ENCODE results near the gene MTMR3. TPM values are rescaled to one million over a fixed set of nuclear protein-coding genes. Genes with fewer than 3 reads are reported as not detected.

The MTMR3 gene
- total RNA-seq, 1 donor from 2014 or later, result 41.0 TPM

GRCh38 chr22:29944339-29944738, 61.4 kb downstream of the MTMR3 start:
- no peaks in the 10 kb centered on the region for H3K27me3 ChIP-seq (ENCODE audit: insufficient read depth, low read length)
- Mint-ChIP-seq H3K27ac (ENCODE audit: unreplicated experiment) (peak overlapping the region; percentile 55), H3K4me3 (ENCODE audit: unreplicated experiment) (peak overlapping the region; percentile 58), H3K9me3 (ENCODE audit: unreplicated experiment) (peaks cover 2% of the 10 kb centered on the region), H3K36me3 (ENCODE audit: low read depth, unreplicated experiment) (peaks cover 8% of the 10 kb centered on the region), H3K4me1 (ENCODE audit: low read depth, unreplicated experiment) (peaks cover 44% of the 10 kb centered on the region), H3K27me3 (ENCODE audit: low read depth, unreplicated experiment) (no peaks in the 10 kb centered on the region)
- H2AFZ ChIP-seq (ENCODE audit: low read depth, low read length), result no peak overlapping the region
- no peaks in the 10 kb centered on the region for H3K9me3 ChIP-seq (ENCODE audit: insufficient read depth, low read depth, low read length)
- H3K4me2 ChIP-seq (ENCODE audit: low read length), result no peak overlapping the region
- no peaks in the 10 kb centered on the region for H3K4me1 ChIP-seq (ENCODE audit: insufficient read depth, low read length)
- DNase-seq (ENCODE audit: low read depth) (no peak), FAIRE-seq (peak; percentile 83)
- H3K79me2 ChIP-seq (ENCODE audit: insufficient read depth, low read length), result peaks cover 71% of the 10 kb centered on the region
- H3K27ac ChIP-seq (ENCODE audit: low read depth, low read length), result no peak overlapping the region
- no peak overlapping the region for H3K4me3 ChIP-seq (ENCODE audit: insufficient read depth, low read depth, low read length)
- peaks cover 61% of the 10 kb centered on the region for H4K20me1 ChIP-seq (ENCODE audit: insufficient read depth, low read length)
- TF ChIP-seq EZH2 (IDR thresholded peaks at IDR 0.05; ENCODE audit: insufficient read depth, low read length), result no peak
- TF ChIP-seq, protein P1, sequence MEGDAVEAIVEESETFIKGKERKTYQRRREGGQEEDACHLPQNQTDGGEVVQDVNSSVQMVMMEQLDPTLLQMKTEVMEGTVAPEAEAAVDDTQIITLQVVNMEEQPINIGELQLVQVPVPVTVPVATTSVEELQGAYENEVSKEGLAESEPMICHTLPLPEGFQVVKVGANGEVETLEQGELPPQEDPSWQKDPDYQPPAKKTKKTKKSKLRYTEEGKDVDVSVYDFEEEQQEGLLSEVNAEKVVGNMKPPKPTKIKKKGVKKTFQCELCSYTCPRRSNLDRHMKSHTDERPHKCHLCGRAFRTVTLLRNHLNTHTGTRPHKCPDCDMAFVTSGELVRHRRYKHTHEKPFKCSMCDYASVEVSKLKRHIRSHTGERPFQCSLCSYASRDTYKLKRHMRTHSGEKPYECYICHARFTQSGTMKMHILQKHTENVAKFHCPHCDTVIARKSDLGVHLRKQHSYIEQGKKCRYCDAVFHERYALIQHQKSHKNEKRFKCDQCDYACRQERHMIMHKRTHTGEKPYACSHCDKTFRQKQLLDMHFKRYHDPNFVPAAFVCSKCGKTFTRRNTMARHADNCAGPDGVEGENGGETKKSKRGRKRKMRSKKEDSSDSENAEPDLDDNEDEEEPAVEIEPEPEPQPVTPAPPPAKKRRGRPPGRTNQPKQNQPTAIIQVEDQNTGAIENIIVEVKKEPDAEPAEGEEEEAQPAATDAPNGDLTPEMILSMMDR (IDR thresholded peaks at IDR 0.05; ENCODE audit: insufficient read depth, low read depth, low read length), result no peak
- no peaks in the 10 kb centered on the region for H3K36me3 ChIP-seq (ENCODE audit: insufficient read depth, low read length)
- H3K9ac ChIP-seq (ENCODE audit: low read length), result no peak overlapping the region

GRCh38 chr22:29945435-29945834, 62.5 kb downstream of the MTMR3 start:
- H3K27me3 Mint-ChIP-seq (ENCODE audit: low read depth, unreplicated experiment), result no peaks in the 10 kb centered on the region
- Histone ChIP-seq H3K79me2 (ENCODE audit: insufficient read depth, low read length) (peaks cover 71% of the 10 kb centered on the region), H3K4me2 (ENCODE audit: low read length) (no peak overlapping the region), H3K4me1 (ENCODE audit: insufficient read depth, low read length) (no peaks in the 10 kb centered on the region), H3K4me3 (ENCODE audit: insufficient read depth, low read depth, low read length) (no peak overlapping the region), H3K36me3 (ENCODE audit: insufficient read depth, low read length) (no peaks in the 10 kb centered on the region), H4K20me1 (ENCODE audit: insufficient read depth, low read length) (peaks cover 58% of the 10 kb centered on the region), H2AFZ (ENCODE audit: low read depth, low read length) (no peak overlapping the region), H3K27me3 (ENCODE audit: insufficient read depth, low read length) (no peaks in the 10 kb centered on the region), H3K27ac (ENCODE audit: low read depth, low read length) (no peak overlapping the region), H3K9ac (ENCODE audit: low read length) (no peak overlapping the region), H3K9me3 (ENCODE audit: insufficient read depth, low read depth, low read length) (no peaks in the 10 kb centered on the region)
- no peak overlapping the region for H3K27ac Mint-ChIP-seq (ENCODE audit: unreplicated experiment)
- H3K4me1 Mint-ChIP-seq (ENCODE audit: low read depth, unreplicated experiment), result peaks cover 48% of the 10 kb centered on the region
- TF ChIP-seq, protein P1 (IDR thresholded peaks at IDR 0.05; ENCODE audit: insufficient read depth, low read depth, low read length), result no peak
- no peak for DNase-seq (ENCODE audit: low read depth)
- peaks cover 2% of the 10 kb centered on the region for H3K9me3 Mint-ChIP-seq (ENCODE audit: unreplicated experiment)
- no peak for FAIRE-seq
- H3K36me3 Mint-ChIP-seq (ENCODE audit: low read depth, unreplicated experiment), result peaks cover 5% of the 10 kb centered on the region
- no peak overlapping the region for H3K4me3 Mint-ChIP-seq (ENCODE audit: unreplicated experiment)

DNA sequence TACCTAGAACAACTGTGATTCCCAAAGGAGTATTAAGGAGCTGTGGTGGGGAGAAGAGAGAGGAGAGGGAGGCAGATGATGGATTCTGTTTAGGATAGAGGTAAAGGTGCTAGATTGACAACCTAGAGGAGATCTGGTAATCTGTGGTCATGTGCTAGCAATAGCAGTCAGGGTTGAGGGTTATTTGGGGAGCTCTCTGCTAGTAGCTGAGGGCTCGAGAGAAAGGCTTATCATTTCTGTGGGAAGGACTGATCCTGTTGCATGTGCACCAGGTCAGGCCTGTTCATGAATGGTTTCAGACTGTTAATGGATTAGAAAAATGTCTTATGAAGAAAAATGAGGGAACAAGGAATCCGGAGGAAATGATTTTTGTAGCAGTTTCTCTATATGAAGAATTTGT, 63.2 kb downstream of the MTMR3 start:
- Histone ChIP-seq H3K27me3 (ENCODE audit: insufficient read depth, low read length) (no peaks in the 10 kb centered on the region), H3K9me3 (ENCODE audit: insufficient read depth, low read depth, low read length) (no peaks in the 10 kb centered on the region), H4K20me1 (ENCODE audit: insufficient read depth, low read length) (peaks cover 50% of the 10 kb centered on the region), H3K9ac (ENCODE audit: low read length) (no peak overlapping the region), H3K4me2 (ENCODE audit: low read length) (no peak overlapping the region), H3K4me1 (ENCODE audit: insufficient read depth, low read length) (no peaks in the 10 kb centered on the region), H2AFZ (ENCODE audit: low read depth, low read length) (no peak overlapping the region), H3K27ac (ENCODE audit: low read depth, low read length) (no peak overlapping the region), H3K79me2 (ENCODE audit: insufficient read depth, low read length) (peaks cover 72% of the 10 kb centered on the region), H3K4me3 (ENCODE audit: insufficient read depth, low read depth, low read length) (no peak overlapping the region), H3K36me3 (ENCODE audit: insufficient read depth, low read length) (no peaks in the 10 kb centered on the region)
- Mint-ChIP-seq H3K27ac (ENCODE audit: unreplicated experiment) (no peak overlapping the region), H3K4me3 (ENCODE audit: unreplicated experiment) (no peak overlapping the region), H3K4me1 (ENCODE audit: low read depth, unreplicated experiment) (peaks cover 52% of the 10 kb centered on the region), H3K36me3 (ENCODE audit: low read depth, unreplicated experiment) (peaks cover 5% of the 10 kb centered on the region), H3K27me3 (ENCODE audit: low read depth, unreplicated experiment) (no peaks in the 10 kb centered on the region), H3K9me3 (ENCODE audit: unreplicated experiment) (peaks cover 2% of the 10 kb centered on the region)
- DNase-seq (ENCODE audit: low read depth) (no peak), FAIRE-seq (peak; percentile 41)
- TF ChIP-seq, protein P1 (IDR thresholded peaks at IDR 0.05; ENCODE audit: insufficient read depth, low read depth, low read length), result no peak
- TF ChIP-seq EZH2 (IDR thresholded peaks at IDR 0.05; ENCODE audit: insufficient read depth, low read length), result no peak
